HS-27A (cell line): ENCODE measurements around the gene TMEM126B.

ENCODE experiments used
- DNase-seq: peaks from one replicate; pipeline ENCODE4 v3.0.0-alpha.2; 2012; ENCODE audit warnings: low read depth, missing footprints

The TMEM126B gene

GRCh38 chr11:85682330-85683305 is 54.2 kb downstream of the TMEM126B start:
- DNase-seq, result no peak

GRCh38 chr11:85685125-85685819 is 56.9 kb downstream of the TMEM126B start:
- no peak for DNase-seq

- no peak for DNase-seq
Observed at GRCh38 chr11:85685820-85686459, 57.5 kb downstream of the TMEM126B start, which contains the start of gene CCDC89. TSS of gene CCDC89 (minus strand) at chr11:85686195. CDS start at chr11:85686130, 65 bp downstream.
